ENCODE measurements around the gene BDKRB2.
A peak's percentile ranks its signal among the peaks of the same experiment; 100 is the strongest.

The BDKRB2 gene

DNA sequence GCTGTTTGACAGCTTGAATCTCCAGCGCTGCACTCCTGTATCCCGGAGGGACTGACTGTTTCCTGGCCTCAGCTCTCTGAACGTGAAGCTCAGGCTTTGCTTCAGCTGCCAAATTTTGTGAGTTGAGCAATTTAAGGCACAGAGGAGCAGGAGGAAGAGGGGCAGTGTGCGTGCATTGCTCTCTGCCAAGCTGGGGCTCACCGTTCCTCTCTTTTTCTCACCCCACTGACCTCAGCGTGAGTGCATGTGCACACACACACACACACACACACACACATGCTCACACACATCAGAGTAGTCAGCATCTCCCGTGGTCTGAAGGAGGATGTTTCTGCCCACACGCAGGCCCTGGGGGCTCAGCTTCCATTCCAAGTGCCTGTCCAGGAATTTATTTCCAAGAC is 27.8 kb upstream of the BDKRB2 start:
- DNase-seq: no peak

DNA sequence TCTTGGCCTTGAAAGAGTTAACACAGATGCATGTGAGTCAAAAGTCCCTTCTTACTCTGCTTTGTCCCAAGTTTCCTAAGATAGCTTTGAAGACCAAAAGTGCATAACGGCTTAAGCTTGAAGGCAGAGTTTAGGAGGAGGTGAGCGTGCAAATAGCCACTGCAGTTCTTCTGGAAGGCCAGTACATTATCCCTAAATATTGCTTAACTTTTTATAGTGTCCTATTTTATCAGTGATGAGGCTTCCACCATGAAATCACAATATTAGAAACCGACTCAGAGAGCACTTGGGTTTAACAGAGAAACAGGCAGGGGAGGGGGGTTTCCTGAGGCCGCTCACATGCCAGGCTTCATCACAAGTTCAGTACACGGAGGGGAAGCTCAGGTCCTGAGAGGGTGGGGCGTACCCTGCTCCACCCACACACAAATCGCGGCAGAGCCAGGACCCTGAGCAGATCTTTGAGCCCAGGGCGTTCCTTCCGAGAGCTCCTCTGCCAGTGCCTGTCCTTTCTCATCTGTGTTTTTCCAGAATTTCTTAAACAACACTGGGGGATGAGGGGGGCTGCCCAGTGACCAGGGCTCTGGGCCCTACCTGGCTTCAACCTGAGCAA is 26.8 kb upstream of the BDKRB2 start:
- DNase-seq: no peak

DNA sequence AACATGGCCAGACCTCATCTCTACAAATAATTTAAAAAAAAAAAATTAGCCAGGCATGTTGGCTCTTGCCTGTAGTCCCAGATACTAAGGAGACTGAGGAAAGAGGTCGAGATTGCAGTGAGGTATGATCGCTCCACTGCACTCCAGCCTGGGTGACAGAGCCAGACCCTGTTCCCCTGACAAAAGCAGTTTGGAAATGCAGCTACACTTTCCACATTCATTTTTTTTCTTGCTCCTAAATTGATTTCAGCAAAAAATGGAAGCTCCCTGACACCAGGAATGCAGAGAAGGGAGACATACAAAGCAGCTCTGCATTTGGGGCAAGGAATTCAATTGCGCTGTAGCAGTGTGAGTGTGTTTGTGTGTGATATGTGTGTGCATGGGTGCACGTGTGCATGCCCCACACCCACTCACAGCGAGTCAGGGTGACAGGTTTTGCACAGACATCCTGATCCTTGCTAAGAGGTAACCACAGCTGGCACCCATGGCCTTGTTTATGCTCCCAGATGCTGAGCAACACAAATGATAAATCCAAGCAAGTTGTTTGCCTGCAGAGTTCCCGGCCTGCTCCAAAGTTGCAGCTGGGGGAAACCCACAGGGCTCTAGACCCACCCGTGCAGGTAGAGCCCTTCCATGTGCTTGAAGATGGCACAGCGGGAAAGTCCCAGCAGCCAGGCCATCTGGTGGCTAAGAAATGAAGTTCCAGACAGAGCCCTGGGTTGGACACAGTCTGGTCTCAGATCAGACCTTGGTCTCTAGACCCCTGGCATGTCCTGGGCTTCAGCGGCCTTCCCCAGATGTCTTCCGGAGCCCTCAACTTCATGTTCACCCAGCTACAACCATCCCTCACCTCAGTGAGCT is 25.9 kb upstream of the BDKRB2 start:
- no peak for DNase-seq

DNA sequence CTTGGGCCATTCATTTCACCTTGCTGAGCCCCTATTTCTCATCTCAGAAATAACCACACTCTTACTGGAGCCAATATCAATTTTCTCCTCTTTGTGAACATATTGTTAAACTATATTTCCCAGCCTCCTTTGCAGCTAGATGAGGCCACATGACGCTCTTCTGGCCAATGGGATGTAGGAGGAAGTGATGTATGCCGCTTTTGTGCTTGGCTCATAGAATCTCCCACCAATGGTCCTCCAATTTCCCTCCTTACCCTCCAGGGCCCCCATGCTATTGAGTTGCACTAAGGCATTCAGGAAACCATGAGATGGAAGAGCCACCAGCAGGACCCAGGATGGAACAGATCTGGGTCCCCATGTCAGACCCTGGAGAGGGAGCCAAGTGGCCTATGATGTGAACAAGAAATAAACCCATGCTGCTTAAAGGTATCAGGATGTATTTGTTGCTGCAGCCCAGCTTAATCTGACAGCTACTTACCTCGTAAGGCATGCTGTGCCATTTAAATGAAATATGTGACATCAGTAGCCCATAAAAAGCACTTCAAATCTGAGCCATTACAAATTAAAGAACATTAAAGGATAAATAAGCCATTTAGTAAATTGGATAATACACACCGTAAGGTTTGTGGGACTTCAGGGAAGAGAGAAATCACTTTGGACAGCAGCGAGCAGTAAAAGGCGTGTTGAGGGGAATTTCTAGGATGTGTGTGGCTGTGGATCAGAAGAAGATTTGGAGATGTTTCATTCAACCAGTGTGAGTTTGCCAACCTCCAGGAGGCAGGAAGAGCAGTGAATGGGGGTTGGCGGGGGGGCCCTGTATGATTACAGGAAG is 24.4 kb upstream of the BDKRB2 start:
- DNase-seq: no peak

DNA sequence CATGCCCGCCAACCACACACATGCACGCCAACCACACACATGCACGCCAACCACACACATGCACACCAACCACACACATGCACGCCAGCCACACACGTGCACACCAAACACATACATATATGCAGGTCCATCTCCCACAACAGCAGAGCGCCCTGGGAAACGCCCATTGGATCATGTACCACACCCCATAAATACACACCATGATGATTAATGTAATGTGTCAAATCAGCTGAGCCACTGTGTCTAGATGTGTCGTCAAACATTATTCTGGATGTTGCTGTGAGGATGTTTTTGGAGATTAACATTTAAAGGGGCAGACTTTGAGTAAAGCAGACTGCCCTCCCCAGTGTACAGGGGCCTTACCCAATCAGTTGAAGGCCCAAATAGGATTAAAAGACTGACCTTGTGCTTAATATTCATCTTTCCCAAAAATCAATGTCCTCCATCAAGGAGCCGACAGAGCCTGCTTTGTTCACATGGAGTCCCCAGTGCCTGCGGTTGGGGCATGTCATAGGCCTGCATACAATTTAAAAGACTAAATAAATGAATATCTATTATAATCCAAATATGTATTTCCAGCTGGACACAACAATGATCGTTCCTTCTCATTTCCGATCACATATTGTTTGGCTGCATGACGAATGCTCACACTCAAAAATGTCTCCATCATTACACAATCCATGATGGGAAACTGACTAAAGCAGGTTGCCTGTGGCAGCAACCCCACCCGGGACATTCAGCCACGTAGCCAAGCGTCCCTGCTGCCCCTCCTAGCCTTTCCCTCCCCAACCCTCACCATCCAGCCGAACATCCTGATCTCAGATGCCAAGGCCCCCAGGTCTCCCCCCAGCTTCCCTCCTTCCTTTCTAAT is 23.2 kb upstream of the BDKRB2 start:
- no peak for DNase-seq

DNA sequence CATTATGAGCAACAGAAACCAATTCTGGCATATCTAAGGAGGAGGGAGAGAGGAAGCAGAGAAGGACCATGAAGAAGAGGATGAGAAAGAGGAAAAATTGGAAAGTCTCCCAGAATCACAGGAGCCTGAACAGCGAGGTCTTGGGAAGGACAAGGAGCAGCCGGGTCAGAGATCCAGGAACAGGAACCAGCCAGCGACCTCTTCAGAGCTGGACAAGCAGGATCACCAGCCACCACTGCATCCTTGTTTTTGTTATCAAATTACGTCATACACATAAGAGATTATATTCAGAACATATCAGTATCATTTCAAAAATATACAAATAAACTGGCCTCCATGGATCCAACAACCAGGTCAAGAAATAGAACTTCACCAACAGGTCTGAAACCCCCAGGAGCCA is 22.1 kb upstream of the BDKRB2 start:
- DNase-seq: no peak

DNA sequence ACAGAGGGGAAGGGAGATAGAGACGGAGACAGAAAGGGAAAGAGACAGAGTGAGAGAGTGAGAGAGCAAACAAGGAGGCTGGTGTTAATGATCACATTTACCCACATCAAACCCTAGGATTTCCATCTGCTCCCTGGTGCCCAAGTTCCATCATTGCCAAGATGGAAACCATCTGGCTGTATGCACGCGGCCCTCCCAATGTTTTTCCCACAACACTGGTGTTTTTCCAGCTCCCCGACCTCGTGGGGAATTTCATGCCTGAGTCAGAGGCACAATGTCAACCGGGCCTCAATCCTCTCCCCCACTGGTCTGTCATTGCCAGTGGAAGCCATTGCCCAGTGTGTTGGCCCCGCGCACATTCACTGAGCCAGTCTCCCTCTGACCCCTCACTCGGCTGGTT is 19.9 kb upstream of the BDKRB2 start:
- DNase-seq: no peak

DNA sequence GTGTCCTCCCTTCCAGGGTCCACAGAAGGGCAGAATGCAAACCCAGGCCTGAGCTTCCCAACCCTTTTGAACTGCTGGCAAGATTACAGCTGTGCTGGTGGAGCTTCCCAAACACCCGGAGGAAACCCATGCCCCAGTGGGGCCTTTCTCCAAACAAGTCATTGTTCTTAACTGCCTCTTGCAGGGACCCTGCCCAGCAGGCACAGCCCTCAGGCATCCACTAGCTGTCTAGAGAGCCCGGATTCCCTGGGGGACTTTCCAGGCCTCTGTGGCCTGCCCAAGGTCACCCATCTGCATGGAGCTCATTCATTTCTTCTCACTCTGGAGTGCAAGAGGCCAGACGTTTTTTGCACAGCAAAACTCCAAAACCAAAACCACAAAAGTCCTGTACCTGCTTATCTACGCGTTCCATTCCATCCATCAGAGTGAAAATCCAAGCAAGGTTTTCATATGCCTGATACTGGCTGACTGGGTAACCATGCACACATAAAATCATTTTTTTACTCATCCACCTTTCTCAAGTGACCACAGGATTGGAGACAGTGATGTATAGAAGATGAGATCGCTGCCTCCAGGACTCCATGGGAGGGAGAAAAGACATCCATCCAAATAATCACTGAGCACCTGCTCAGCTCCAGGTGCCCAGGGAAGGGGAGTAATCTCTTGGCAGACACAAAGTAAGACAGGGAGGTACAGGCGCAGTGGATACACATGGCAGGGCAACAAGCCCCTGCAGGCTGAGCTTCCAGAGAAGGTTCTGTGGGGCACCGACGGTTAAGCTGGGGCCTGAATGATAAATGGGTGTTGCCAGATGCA is 17.2 kb upstream of the BDKRB2 start:
- DNase-seq: no peak

DNA sequence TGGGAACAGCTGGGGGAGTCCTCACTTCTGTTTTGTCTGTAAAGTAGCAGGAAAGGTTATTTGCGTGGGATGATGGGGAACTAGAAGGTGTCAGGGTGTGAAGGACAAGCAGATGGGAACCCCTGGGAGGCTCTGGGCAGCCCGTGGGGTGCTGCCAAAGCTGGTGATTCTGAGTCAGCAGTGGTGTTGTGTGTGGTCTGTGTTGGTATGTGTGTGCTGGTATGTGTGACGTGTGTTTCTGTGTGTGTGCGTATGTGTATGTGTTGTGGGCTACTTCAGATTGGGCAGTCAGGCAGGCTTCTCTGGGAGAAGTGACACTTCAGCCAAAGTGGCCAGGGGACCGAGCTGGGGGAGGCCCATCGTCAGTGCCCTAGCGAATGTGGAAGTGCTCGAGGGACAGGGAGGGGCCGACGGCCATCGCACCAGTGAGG is 15.3 kb upstream of the BDKRB2 start:
- no peak for DNase-seq

DNA sequence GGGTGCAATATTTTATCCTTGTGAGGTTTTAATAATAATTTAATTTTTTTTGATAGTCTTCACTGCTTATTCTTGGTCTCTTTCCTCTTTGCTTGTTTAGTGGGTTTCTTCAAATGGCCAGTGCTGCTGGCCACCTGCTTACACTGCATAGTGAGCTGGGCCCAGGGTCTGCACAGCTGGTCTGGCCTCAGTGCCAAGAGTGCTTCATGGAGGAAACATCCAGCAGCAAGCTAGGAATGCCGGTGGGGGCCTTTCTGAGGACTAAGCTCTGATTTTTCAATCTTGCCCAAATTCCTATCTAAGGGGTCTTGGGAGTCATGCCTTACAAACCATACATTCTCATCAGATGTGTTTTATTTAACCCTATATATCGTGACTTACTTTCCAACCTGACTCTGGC is 13.3 kb upstream of the BDKRB2 start:
- no peak for DNase-seq

DNA sequence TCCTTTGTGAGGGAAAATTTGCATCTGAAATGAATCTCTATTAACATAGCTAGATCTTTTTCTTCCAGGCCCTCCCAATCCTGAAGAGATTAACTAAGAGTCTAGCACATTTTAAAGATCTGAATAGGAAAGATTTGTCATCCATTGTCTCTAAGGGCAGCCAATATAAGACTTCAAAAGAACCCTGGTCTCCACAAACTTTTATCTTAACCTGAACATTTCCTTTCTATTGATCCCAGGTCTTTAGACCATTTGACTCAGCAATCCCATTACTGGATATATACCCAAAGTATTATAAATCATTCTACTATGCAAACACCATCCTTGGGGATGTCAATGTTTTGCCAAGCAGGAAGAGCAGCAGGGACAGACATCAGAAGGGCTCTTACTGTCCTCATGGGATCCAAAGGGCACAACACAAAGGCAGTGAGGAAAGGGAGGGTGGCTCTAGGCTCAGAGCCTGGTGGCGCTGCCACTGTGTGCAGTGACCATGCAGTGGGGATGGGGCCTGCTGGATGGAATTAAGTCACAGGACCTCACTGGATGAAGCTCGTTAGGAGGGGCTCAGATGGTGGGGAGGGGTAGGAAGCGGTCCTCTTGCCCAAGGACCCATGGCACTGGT is 12.7 kb upstream of the BDKRB2 start:
- DNase-seq: no peak

DNA sequence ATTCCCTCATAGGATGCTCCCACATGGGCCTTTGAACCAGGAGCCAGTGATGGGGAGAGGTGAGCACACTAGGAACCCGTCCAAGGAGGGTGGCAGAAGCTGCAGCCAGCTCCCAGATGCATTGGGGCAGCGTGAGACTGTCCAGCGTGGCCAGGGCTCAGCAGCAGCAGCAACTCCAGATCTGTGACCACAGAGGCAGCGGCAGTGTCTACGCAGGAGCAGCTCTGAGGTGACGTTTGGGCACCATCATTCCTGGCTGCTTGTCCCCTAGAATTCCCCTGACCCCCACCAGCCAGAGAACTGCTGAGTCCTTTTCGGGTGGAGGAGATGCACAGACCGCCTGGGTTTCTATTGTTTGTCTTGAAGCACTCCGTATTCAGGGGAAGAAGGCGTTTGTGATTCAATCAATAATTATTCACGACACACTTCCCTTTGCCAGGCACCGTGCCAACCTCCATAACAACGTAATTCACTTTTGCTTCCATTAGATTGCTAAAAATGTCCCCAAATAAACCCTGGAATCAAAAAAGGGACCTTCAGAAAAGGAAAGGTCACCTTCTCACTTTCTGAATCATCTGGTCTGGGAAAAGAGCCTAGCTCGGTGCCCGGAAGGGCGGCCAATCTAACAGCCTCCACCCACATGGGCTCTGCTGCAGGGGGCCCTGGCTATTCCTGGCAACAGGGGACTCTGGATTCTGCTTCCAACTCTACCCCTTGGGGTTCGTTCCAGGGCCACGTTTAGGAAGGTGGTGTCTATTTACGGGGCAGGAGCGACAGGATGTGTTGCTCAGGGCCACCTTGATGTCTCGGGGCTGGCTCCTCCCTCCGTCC is 11.4 kb upstream of the BDKRB2 start:
- no peak for DNase-seq

DNA sequence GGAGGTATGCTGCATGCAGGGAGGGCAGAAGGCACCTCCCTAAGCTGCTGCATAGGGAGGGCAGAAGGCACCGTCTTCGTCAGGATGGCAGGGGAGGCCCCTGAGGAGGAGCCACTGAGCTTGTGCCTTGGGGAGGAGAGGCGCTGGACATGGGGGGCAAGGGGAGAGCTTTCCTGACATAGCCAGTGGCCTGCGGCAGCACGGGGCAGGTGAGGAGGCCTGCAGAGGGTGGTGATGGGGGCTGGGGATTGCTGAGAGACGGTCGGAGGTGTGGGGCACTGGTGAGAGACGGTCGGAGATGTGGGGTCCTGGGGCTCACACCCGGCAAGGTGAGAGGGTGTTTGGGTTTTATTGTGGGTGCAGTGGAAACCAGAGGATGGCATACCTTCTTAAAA is 10.4 kb upstream of the BDKRB2 start:
- no peak for DNase-seq

DNA sequence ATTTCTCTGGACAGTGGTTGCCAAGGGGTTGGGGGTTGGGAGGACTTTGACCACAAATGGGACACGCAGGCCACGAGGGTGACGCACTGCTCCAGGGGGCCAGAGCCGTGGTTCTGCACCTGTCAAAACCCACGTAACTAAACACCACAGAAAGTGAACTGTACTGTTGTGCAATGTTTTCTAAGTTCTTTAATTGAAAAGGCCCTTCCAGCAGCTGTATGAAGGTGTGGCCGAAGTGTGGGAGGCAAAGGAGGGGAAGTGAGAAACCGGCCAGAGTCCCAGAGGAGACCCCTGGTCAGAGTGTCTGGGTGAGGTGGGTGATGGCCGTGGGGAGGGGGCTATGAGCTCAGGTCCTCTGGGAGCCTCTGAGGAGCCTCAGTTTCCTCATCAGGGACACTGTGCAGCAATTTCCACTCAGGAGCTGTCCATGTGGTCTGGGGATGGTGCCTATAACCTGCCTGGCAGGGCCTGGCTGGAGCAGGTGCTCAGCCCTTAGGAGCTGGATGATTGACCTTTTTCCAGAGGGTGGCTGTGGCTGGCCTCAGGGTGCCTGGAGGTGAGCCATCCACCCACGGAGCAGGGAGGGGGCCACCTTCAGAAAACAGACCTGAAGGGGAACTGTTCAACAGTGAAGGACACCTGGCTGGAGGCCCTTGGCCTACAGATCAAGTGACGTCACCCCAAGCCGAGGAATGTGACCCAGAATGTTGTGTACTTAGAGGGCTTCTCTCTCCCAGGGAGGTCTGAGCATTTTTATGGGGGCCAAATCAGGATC is 9.8 kb upstream of the BDKRB2 start:
- no peak for DNase-seq

DNA sequence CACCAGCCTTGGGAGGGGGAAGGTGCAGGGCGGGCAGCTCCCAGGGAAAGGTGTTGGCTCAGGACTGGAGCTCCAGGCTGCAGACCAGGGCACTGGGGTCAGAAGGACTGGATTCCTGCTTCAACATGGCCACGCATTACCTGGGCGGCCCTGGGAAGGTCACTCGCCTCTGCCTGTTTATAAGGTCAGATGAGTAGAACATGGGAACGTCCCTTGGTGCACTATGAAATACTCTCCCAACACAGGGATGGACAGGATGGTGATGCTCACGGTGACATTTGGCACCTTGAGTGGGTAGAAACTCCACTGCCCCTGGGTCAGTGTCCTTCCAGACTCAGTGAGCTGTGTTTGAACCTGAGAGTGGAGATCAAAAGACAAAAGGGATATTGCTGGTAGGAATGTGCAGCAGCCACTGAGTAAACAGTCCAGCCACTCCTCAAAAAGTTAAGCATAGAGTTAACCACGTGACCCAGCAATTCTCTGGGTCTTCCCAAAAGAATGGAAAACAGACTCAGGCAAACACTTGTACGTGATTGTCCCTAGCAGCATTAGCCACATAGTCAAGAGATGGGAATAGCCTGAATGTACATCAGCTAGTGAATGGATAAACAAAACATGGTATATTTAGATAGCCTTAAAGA is 9.1 kb upstream of the BDKRB2 start:
- no peak for DNase-seq

DNA sequence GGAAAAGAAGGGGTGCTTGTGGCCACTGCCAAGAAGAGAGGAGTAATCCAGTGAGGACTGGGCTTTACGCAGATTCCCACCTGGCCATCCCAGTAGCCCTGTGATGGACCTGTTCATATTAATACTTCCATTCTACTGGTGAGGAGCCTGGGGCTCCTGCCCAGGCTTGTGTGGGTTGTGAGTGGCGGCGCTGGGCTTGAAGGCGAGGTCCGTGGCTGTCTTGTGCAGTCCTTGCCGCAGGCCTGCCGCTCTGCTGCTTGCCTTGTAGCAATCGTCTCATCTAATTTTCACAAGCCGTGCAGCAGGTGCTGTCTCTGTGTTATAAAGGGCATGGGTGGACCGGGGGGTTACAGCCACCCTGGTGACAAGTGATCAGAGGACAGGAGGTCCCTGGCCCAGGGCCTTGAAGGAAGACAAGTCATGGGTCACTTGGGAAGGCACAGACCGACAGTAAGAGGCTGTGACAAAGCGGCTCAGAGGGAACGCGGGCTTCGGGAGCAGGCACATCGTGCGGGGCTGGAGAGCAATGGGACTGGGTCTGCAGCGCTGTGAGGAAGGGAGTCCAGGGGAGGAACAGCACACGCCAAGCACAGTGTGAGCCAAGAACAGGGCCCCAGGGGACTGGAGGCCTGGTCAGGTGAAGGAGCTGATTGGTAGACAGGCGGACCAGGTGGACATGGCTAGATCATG is 7.3 kb upstream of the BDKRB2 start:
- DNase-seq: no peak

DNA sequence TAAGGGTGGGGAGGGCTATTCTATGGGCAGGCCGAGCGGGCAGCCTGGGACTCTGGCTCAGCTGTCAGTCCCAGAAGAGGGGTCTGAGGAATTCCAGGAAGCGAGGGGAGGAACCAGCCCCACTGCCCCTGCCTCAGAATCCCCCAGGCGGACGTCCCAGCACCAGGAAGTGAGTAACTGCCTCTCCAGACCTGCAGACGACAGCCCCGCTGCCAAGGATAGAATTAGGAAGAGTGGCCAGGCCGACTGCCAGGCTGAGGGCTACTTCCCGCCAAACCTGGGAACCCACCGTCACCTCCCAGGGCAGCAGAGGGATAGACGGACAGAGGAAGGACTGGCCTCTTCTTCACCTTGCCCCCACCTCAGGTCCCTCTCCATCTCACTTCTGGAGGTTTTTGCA is 6.7 kb upstream of the BDKRB2 start:
- no peak for DNase-seq

DNA sequence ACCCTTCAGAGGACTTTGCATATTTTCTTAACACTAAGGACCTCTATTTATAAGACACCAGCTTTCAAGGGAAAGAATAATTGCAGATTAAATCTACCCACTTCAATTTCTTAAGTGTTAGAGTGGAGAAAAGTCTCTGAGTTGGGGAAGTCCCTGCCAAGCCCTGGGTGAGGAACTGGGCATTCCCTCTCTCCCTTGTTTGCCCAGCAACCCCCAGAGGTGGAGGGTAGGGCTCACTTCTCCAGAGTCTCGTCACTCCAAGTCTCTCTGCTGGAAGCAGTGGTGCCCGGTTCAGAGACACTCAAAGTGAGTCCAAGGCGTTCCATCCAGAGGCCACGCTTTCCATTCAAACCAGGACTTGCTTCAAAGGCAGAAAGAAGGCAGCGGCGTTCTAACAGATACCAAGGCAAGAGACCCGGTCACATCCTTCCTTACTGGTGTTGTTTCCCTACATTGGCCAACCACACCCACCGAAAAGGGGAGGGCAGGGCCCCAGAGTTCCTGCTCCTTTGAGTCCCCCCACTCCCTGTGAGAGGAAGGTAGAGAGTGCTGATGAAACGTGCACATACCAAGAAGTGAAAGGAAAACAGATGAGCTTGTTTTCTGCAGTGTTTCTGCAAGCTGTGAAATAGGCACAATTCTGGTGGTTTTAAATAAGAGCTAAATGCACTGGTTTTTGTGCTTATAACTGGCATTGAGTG is 6.1 kb upstream of the BDKRB2 start:
- peak; percentile 28 for DNase-seq

All from RPMI8226 (cell line).